Activated naive CD4-positive, alpha-beta T cell treated with anti-CD3 and anti-CD28 coated beads for 36 hours (primary cell): ENCODE results near the gene MAML3. TPM values are rescaled to one million over a fixed set of nuclear protein-coding genes. Genes with fewer than 3 reads are reported as not detected.

Experiments
- CTCF ChIA-PET: fragments of 350-600 bp; sonication (Branson Sonifier 250); formaldehyde crosslinking; loops from one replicate; lab custom pipeline; 2021; ENCODE audit warnings: antibody characterized with exemption; lab: Charles Lee
- DNase-seq: peaks from one replicate; pipeline ENCODE4 v3.0.0-alpha.2; 2020
- H3K27ac Mint-ChIP-seq: one replicate; pipeline ENCODE4 v1.8.0; 2021; ENCODE audit warnings: mild to moderate bottlenecking, mixed read lengths
- H3K27me3 Mint-ChIP-seq: one replicate; pipeline ENCODE4 v1.8.0; 2021; ENCODE audit warnings: low read depth, mixed read lengths
- H3K36me3 Mint-ChIP-seq: one replicate; pipeline ENCODE4 v1.8.0; 2021; ENCODE audit warnings: low read depth, mixed read lengths
- H3K4me1 Mint-ChIP-seq: one replicate; pipeline ENCODE4 v1.8.0; 2021; ENCODE audit warnings: low read depth, mixed read lengths
- H3K4me3 Mint-ChIP-seq: one replicate; pipeline ENCODE4 v1.8.0; 2021; ENCODE audit warnings: mild to moderate bottlenecking, moderate library complexity, mixed read lengths
- H3K9me3 Mint-ChIP-seq: one replicate; pipeline ENCODE4 v1.8.0; 2021; ENCODE audit warnings: mixed read lengths
- intact Hi-C: fragments of 100-400 bp; cut with micrococcal nuclease; formaldehyde crosslinking; loops from one replicate; pipeline ENCODE4 v1.15.1; 2023
- total RNA-seq, 2 experiments: library from RNA; stranded (reverse); gene quantifications; one replicate each; pipeline ENCODE4 v1.2.3, GENCODE V29; 2021

Gene MAML3
- total RNA-seq, 2 experiments from 2014 or later = 0.52 to 0.76 TPM

DNA sequence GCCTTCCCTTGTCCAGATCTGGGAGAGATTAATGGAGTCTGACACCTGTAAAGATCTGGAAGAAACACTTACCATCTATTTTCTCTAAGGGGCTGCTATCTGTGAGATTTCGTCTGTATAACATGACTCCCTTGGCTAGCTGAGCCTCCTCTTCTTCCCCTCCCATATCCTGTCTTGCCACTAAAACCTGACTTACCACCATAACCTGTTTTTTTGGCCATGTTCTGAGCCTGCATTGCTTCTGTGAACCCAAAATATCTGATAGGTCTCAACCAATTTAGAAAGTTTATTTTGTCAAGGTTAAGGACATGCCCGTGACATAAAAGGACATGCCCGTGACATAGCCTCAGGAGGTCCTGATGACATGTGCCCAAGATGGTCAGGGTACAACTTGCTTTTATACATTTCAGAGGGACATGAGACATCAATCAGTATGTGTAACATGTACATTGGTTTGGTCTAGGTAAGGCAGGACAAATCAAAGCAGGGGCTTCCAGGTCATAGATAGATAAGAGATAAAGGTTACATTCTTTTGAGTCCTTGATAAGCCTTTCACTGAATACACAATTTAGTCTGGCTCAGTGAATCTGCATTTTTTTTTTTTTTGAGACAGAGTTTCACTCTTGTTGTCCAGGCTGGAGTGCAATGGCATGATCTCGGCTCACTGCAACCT lies 476.9 kb downstream of the MAML3 start:
- no peaks in the 10 kb centered on the region for H3K27me3 Mint-ChIP-seq
- intact Hi-C loops = no loop called here
- CTCF ChIA-PET = interaction anchor here (1.1 kb wide), 1 partner anchor 56 kb away, joined by 4 read pairs; no protein-coding TSS in a partner anchor
- H3K9me3 Mint-ChIP-seq = no peaks in the 10 kb centered on the region
- no peak for DNase-seq
- H3K27ac Mint-ChIP-seq = no peak overlapping the region
- no peaks in the 10 kb centered on the region for H3K36me3 Mint-ChIP-seq
- no peak overlapping the region for H3K4me3 Mint-ChIP-seq
- H3K4me1 Mint-ChIP-seq = no peaks in the 10 kb centered on the region

DNA sequence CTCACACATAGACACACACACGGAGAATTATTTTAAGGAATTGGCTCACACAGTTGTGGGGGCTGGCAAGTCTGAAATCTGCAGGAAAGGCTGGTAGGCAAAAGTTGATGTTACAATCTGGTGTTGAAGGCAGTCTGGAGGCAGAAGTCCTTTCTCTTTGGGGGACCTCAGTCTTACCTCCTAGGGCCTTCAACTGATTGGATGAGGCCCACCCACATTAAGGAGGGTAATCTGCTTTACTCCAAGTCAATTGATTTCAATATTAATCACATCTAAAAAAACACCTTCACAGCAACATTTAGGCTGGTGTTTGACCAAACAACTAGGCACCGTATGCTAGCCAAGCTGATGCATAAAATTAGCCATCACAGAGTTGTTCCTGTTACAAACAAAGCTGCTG lies 477.6 kb downstream of the MAML3 start:
- H3K4me1 Mint-ChIP-seq = no peaks in the 10 kb centered on the region
- no peaks in the 10 kb centered on the region for H3K27me3 Mint-ChIP-seq
- H3K36me3 Mint-ChIP-seq = no peaks in the 10 kb centered on the region
- no peak for DNase-seq
- H3K4me3 Mint-ChIP-seq = no peak overlapping the region
- no peak overlapping the region for H3K27ac Mint-ChIP-seq
- H3K9me3 Mint-ChIP-seq = no peaks in the 10 kb centered on the region
- CTCF ChIA-PET = no interaction called here
- intact Hi-C loops = no loop called here

GRCh38 chr4:139675651-139676050 lies 478.3 kb downstream of the MAML3 start:
- H3K27me3 Mint-ChIP-seq = no peaks in the 10 kb centered on the region
- H3K9me3 Mint-ChIP-seq = no peaks in the 10 kb centered on the region
- DNase-seq = no peak
- no peaks in the 10 kb centered on the region for H3K36me3 Mint-ChIP-seq
- CTCF ChIA-PET = no interaction called here
- no peak overlapping the region for H3K27ac Mint-ChIP-seq
- no peak overlapping the region for H3K4me3 Mint-ChIP-seq
- intact Hi-C loops = no loop called here
- no peaks in the 10 kb centered on the region for H3K4me1 Mint-ChIP-seq

DNA sequence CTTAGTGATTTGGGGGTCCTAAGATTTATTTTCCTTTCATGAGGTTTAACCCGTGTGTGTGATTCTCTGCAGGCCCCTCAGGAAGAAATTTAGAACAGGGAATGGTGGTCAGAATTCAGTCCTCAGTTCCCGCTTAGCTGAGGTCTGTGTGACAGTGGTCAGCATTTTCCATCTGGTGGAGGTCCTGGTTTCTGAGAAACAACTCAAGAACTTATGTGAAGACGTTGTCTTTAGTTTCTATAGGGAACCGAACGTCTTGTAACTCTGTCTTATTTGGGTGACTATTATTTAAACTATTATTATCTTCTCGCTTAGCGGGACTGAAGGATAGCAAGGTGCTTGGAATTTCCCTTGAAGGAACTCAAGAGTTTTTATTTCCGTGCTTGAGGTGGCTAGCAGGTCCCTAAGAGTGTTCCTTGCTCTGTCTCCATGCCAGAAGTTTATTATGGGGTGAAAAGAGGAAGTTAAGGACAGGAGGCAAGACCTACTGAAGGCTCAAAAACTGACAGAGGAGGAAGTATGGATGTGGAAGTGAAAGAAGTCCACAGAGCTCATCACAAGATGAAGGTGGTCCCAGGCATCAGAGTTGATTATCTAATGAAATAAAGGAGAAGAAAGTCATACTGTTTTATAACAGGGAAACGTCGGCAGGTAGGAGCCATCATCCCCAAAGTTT lies 479.0 kb downstream of the MAML3 start:
- no peaks in the 10 kb centered on the region for H3K36me3 Mint-ChIP-seq
- no peaks in the 10 kb centered on the region for H3K27me3 Mint-ChIP-seq
- H3K27ac Mint-ChIP-seq = no peak overlapping the region
- CTCF ChIA-PET = no interaction called here
- no peaks in the 10 kb centered on the region for H3K4me1 Mint-ChIP-seq
- no peak for DNase-seq
- H3K4me3 Mint-ChIP-seq = no peak overlapping the region
- intact Hi-C loops = no loop called here
- H3K9me3 Mint-ChIP-seq = no peaks in the 10 kb centered on the region

DNA sequence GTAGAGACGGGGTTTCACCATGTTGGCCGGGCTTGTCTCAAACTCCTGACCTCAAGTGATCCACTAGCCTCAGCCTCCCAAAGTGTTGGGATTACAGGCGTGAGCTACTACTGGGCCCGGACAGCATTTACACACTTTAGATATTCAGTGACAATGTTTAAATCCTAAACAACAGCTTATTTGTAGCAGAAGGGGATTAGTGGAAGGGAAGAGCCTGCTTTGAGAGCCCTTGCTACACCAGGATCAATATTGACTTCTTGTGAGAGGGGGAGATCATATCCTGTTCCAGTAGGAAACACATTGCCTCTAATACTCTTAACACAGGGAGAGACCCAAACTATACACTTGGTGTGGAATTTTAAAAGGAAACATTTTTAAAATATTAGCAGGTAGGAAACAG lies 481.3 kb downstream of the MAML3 start:
- intact Hi-C loops = no loop called here
- DNase-seq = no peak
- H3K27me3 Mint-ChIP-seq = no peaks in the 10 kb centered on the region
- H3K9me3 Mint-ChIP-seq = no peaks in the 10 kb centered on the region
- no peak overlapping the region for H3K27ac Mint-ChIP-seq
- no peaks in the 10 kb centered on the region for H3K4me1 Mint-ChIP-seq
- CTCF ChIA-PET = interaction anchor here (0.8 kb wide), 1 partner anchor 11 kb away, joined by 3 read pairs; no protein-coding TSS in a partner anchor
- H3K4me3 Mint-ChIP-seq = no peak overlapping the region
- H3K36me3 Mint-ChIP-seq = no peaks in the 10 kb centered on the region

DNA sequence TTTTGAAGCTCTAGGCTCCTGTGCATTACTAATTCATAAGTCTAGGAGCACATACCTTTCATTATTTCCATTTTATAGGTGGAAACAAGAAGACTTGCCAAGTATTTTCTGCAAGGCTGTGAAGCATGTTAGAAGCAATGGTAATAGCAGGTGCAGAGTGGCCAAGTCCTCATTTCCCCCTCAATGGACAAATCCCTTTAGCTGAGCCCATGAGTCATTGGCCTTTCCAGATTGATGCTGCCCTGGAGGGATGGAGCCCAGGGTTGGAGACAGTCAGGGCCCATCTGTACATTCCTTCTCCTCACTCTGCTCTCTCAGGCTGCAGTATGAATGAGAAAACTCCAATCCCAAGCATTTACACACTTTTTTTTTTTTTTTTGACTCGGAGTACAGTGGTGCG lies 481.8 kb downstream of the MAML3 start:
- H3K36me3 Mint-ChIP-seq = no peaks in the 10 kb centered on the region
- no peak for DNase-seq
- no peaks in the 10 kb centered on the region for H3K4me1 Mint-ChIP-seq
- intact Hi-C loops = no loop called here
- no peaks in the 10 kb centered on the region for H3K27me3 Mint-ChIP-seq
- no peaks in the 10 kb centered on the region for H3K9me3 Mint-ChIP-seq
- H3K4me3 Mint-ChIP-seq = no peak overlapping the region
- H3K27ac Mint-ChIP-seq = no peak overlapping the region
- CTCF ChIA-PET = interaction anchor here (0.8 kb wide), 1 partner anchor 10 kb away, joined by 3 read pairs; no protein-coding TSS in a partner anchor

- no peak overlapping the region for H3K4me3 Mint-ChIP-seq
- H3K27me3 Mint-ChIP-seq = no peaks in the 10 kb centered on the region
- intact Hi-C loops = no loop called here
- no peak overlapping the region for H3K27ac Mint-ChIP-seq
- DNase-seq = no peak
- peaks cover 8% of the 10 kb centered on the region for H3K4me1 Mint-ChIP-seq
- CTCF ChIA-PET = interaction anchor here (0.6 kb wide), 1 partner anchor 34 kb away, joined by 3 read pairs; no protein-coding TSS in a partner anchor
- no peaks in the 10 kb centered on the region for H3K9me3 Mint-ChIP-seq
- H3K36me3 Mint-ChIP-seq = no peaks in the 10 kb centered on the region
Measured at GRCh38 chr4:139670775-139671174, 483.2 kb downstream of the MAML3 start.

DNA sequence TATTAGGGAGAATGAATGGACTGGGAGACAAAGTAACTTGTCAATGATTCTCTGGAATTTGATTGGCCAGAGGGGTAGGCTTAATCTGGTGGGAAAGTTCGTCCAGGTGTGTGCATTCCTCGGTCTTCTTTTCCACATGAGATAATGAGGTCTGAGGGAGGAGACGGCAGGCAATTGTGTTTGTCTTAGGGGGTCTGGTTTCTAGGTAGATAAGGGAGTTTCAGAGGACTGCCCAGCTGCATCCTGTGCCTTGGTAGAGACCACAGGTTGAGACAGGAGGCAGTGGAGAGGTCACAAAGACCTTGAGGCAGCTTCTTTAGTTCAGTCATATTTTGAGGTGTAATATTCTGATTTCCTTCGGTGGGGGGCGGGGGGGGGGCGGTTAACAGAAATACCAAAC lies 484.1 kb downstream of the MAML3 start:
- Mint-ChIP-seq H3K9me3 (no peaks in the 10 kb centered on the region), H3K36me3 (no peaks in the 10 kb centered on the region), H3K27ac (no peak overlapping the region), H3K27me3 (no peaks in the 10 kb centered on the region), H3K4me3 (no peak overlapping the region), H3K4me1 (peaks cover 15% of the 10 kb centered on the region)
- CTCF ChIA-PET = interaction anchor here (0.7 to 1.9 kb wide), 2 partner anchors 8 to 13 kb away, joined by 5 to 7 read pairs; no protein-coding TSS in a partner anchor
- intact Hi-C loops = no loop called here
- no peak for DNase-seq

DNA sequence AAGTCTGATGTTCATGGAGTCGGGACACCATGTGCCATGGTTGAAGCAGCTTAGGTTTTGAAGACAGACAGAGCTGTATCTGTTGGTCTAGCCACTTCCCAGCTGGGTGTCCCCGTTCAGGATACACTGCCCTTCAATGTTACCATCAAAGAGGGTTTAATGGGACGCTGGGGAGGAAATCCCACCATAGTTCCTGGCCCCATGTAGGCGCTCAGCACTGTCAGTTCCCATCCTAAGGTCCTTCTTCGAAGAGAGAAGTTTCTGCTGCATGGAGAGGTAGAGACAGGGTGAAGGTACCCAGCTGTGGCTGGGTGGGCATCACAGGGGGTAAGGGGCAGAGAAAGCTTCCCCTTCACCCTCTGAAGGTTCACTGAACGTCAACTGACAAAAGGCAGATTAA lies 484.6 kb downstream of the MAML3 start:
- Mint-ChIP-seq H3K9me3 (no peaks in the 10 kb centered on the region), H3K4me1 (peaks cover 15% of the 10 kb centered on the region), H3K27me3 (no peaks in the 10 kb centered on the region), H3K27ac (no peak overlapping the region), H3K4me3 (no peak overlapping the region), H3K36me3 (no peaks in the 10 kb centered on the region)
- no peak for DNase-seq
- CTCF ChIA-PET = interaction anchor here (0.7 to 1.9 kb wide), 2 partner anchors 8 to 12 kb away, joined by 5 to 7 read pairs; no protein-coding TSS in a partner anchor
- intact Hi-C loops = no loop called here

- CTCF ChIA-PET = interaction anchor here (1.9 kb wide), 1 partner anchor 12 kb away, joined by 7 read pairs; no protein-coding TSS in a partner anchor
- no peaks in the 10 kb centered on the region for H3K9me3 Mint-ChIP-seq
- peaks cover 15% of the 10 kb centered on the region for H3K4me1 Mint-ChIP-seq
- no peak overlapping the region for H3K4me3 Mint-ChIP-seq
- intact Hi-C loops = no loop called here
- no peak overlapping the region for H3K27ac Mint-ChIP-seq
- no peaks in the 10 kb centered on the region for H3K36me3 Mint-ChIP-seq
- H3K27me3 Mint-ChIP-seq = no peaks in the 10 kb centered on the region
- DNase-seq = no peak
Measured at GRCh38 chr4:139668658-139669201, 485.3 kb downstream of the MAML3 start.

DNA sequence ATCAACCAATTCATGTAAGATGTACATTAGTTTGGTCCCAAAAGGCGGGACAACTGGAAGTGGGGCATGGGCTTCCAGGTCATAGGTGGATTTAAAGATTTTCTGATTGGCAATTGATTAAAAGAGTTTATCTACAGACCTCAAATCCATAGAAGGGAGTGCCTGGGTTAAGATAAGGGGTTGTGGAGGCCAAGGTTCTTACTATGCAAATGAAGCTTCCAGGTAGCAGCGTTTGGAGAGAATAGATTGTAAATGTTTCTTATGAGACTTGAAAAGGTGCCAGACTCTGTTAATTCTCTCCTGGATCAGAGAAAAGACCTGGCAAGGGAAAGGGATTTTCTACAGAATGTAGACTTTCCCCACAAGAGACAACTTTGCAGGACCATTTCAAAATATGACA lies 485.9 kb downstream of the MAML3 start:
- Mint-ChIP-seq H3K27ac (no peak overlapping the region), H3K9me3 (no peaks in the 10 kb centered on the region), H3K36me3 (no peaks in the 10 kb centered on the region), H3K4me1 (peaks cover 15% of the 10 kb centered on the region), H3K4me3 (no peak overlapping the region), H3K27me3 (no peaks in the 10 kb centered on the region)
- CTCF ChIA-PET = no interaction called here
- intact Hi-C loops = no loop called here
- no peak for DNase-seq
